GM12801 (cell line): ENCODE data around the gene MAPKAPK3.

Source experiments
- TF ChIP-seq, protein P1 (sequence below): IDR thresholded peaks from one replicate; pipeline ENCODE4 v1.5.1; 2011; ENCODE audit warnings: control low read depth; ENCODE audit not compliant: insufficient read length; ENCODE audit errors: extremely low read depth

The MAPKAPK3 gene

DNA sequence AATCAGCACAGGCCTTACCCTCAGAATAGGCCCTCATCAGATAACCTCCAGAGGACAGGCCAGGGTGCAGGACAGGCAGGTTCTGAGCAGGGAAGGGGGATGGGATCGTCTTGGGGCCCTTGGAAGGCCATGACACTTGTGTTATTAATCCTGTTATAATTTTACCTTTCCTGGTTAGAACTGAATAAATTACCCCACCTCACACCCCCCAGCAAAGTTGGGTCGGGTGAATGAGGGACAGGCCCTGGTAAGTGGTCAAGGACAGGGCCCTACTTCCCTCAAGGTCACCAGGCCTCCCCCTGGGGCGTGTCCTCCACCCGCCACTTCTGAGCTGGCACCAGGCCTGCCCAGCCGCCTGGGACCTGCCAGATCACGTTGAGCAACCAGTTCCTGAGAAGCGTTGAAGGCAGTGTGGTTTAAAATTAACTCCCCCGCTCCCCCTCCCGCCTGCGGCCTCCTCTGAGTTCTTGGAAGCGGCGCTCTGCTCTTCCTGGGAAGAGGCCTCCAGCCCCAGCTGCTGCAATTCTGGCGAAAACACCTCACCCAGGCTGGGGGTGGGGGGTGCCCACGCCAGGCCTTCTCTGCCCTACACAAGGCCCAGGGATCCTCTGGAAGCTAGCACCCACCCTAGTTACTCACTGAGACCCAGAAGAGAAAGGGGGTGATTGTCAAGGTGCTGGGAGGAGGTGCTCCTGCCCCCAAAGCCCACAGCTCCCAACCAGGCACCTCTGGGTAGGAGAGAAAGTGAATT lies 15.9 kb upstream of the MAPKAPK3 start:
- TF ChIP-seq, protein P1, sequence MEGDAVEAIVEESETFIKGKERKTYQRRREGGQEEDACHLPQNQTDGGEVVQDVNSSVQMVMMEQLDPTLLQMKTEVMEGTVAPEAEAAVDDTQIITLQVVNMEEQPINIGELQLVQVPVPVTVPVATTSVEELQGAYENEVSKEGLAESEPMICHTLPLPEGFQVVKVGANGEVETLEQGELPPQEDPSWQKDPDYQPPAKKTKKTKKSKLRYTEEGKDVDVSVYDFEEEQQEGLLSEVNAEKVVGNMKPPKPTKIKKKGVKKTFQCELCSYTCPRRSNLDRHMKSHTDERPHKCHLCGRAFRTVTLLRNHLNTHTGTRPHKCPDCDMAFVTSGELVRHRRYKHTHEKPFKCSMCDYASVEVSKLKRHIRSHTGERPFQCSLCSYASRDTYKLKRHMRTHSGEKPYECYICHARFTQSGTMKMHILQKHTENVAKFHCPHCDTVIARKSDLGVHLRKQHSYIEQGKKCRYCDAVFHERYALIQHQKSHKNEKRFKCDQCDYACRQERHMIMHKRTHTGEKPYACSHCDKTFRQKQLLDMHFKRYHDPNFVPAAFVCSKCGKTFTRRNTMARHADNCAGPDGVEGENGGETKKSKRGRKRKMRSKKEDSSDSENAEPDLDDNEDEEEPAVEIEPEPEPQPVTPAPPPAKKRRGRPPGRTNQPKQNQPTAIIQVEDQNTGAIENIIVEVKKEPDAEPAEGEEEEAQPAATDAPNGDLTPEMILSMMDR, result no peak

DNA sequence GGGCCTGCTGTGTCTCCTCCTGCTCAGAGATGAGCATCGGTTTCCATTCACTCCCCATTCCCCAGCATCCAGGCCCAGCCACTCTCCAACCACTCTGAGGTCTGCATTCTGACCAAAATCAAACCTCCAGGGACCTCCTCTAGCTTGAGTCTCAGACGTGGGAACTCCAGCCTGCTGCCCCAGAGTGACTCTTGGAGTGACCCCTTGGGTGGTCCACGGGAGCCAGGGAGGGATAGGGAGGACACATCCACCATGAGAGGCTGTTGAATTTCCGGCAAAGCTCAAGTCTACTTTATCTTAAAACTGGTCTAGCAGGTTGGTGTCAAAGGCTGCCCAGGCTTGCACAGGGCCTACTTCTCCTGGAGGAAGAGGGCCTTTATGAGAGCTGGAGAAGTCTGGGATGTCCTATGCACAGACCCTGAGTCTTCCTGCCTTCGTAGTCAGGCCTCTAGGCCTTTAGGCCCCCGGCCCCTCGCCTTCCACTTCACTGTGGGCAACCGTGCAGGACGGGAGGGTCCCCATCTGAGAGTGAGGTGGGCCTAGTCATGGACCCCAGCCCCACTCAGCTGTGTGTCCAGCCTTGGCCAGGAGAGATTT lies 14.3 kb upstream of the MAPKAPK3 start:
- TF ChIP-seq, protein P1, result no peak

DNA sequence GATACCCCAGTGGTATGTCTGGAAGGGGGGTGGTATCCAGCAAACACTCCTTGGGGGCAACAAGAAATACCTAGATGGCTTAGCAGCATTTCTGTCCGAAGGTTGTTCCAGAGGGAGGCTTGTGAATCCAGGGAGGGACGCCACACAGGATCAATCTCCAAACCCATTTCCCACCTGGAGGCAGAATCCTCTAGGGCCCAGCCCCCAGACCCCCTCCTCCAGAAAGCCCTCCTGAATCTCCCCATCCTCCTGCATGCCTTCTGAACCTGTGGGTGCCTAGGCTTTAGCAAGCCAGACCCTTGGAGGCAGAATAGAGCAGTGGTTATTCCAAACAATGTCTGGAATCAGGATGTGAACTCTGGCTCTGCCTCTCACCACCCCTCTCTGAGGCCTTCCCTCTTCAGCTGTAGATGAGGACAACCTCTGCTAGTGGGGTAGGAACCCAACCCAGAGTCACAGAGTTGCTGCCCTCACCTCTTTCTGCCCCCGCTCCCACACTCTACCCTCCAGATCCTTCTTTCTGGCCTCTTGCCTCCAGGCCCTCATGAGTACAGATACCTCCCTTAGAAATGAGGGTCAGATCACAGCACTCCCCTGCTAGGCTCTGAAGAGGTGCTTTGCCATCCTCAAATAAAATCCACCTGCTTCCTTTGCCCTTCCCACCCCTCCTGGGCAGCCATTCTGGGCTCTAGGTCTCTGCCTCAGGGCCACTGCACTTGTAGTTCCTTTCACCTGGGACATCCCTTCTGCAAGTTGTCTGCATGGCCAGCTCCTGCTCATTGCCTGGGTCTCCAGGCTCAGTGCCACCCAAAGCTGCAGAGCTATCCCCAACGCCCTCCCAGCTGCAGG lies 13.5 kb upstream of the MAPKAPK3 start:
- TF ChIP-seq, protein P1, result no peak

DNA sequence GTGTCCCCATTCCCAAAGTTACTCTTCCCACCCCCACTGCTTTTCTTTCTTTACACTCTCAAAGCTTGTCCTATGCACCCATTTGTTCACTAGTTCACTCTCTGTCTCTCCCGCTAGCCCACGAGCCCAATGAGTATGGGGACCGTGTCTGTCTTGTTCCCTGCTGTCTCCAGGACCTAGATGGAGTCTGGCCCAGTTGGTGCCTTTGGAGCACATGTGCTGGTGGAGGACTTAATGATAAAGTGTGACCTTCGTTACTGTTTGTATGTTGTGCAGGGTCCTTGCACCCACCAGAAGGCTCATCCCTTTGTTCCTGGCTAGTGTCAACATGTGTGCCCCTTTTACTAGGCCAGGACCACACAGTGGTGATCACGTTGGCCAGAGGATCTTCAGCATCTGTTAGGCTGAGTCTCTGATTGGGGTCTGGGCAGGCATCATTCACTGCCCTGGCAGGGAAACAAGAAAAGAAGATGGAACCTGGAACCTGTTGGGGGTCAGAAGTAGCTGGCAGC lies 12.8 kb upstream of the MAPKAPK3 start:
- TF ChIP-seq, protein P1, result no peak

DNA sequence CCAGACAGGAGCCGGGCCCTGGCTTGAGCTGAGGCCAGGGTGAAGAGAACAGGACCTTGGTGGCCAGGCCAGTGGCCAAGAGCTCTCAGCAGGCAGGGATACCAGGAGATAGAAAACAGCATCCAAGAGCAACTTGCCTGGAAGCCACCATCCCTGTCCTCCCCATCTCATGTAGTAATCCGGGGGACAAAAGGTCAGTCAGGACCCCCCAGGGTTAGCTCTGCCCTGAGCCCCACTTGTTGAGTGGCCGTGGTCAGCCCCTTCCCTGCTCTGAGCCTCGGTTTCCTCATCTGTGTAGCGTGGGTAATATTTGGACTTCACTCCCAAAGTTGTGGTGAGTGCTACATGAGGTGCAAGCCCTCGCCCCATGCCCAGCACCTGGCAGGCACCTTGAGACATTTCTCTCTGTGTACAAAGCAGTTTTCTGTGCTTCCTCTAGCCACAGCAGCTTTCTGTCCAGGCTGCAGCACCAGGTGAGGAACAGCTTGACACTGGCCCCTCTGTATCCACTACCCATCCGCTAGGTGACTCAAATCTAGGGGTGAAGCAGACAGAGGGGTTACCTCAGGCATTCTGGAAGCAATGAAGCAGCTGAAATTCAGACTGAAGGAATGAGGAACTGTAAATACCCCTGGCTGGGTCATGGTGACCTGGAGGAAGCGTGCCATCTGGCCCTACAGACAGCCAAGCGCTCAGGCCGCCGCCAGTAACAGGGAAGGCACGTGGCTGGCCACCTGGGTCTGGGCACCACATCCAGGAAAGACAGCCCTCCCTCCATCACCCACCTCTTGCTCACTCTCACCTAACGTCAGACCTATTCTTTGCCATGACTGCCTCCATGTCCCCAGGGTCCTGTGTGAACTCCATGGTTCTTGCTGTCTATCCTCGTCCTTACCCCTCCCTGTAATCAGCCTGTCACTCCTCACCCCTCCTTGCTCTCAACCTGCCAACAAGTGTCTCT lies 12.0 kb upstream of the MAPKAPK3 start:
- TF ChIP-seq, protein P1, result no peak

DNA sequence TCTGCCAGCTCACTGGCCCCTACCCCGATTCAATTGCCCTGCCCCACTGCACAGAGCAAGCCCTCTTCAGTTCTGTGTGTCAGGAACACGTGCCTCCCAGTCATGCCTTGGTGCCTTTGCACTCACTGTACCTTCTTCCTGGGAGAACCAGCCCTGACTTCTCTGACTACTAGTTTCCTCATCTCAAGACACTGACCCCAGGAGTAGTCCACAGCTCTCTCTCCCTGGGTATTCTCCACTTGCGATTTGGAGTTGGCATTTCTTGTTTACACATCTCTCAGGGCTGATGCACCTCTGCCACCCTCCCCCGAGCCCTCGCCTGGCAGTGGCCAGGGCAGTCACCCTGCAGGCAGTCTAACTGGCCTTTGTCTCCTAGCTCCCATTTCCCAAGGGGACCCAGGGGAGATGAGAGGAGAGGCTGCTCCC lies 11.0 kb upstream of the MAPKAPK3 start:
- TF ChIP-seq, protein P1, result no peak
